Retinal pigment epithelial cell (primary cell): ENCODE measurements around the gene TPM1.
"Not testable (repeated sequence)": the region's sequence is repeated elsewhere in the genome, so short reads cannot be mapped to it uniquely, and the experiment has no call there.

ENCODE experiments used
- DNase-seq: peaks from one replicate; pipeline ENCODE4 v3.0.0-alpha.2; 2010; ENCODE audit warnings: low read depth
- H3K4me3 ChIP-seq: 2 replicates; pipeline ENCODE4 v1.5.1; 2011; ENCODE audit warnings: mild to moderate bottlenecking, low read length, control low read depth, moderate library complexity
- CTCF ChIP-seq: conservative IDR thresholded peaks from 2 replicates; pipeline ENCODE4 v1.5.1; 2011; ENCODE audit warnings: low read depth, low read length, control low read depth, inconsistent platforms

The TPM1 gene

GRCh38 chr15:63041974-63042876, at the start of gene TPM1:
TPM1 (plus strand) TSS chr15:63042747; CDS start chr15:63042830, 83 bp downstream.
- peak; percentile 29 for TF ChIP-seq CTCF
- DNase-seq: peak; percentile 72
- H3K4me3 ChIP-seq: peak within 1 kb of the TSS; percentile 85

GRCh38 chr15:62993066-62993465, 49.5 kb upstream of the TPM1 start:
- no peak overlapping the region for H3K4me3 ChIP-seq
- TF ChIP-seq CTCF: no peak
- DNase-seq: no peak

GRCh38 chr15:62993632-62994031, 48.9 kb upstream of the TPM1 start:
- not testable (repeated sequence) for H3K4me3 ChIP-seq, DNase-seq

- TF ChIP-seq CTCF: no peak
Observed at GRCh38 chr15:62994439-62994838, 48.1 kb upstream of the TPM1 start.

GRCh38 chr15:62994975-62995681, 47.4 kb upstream of the TPM1 start:
- DNase-seq: no peak
- H3K4me3 ChIP-seq: no peak overlapping the region
- no peak for TF ChIP-seq CTCF

More at GRCh38 chr15:62994439-62994838, 48.1 kb upstream of the TPM1 start:
- H3K4me3 ChIP-seq: no peak overlapping the region
- no peak for DNase-seq

GRCh38 chr15:62997441-62997840, 45.1 kb upstream of the TPM1 start:
- no peak for DNase-seq
- no peak overlapping the region for H3K4me3 ChIP-seq
- TF ChIP-seq CTCF: no peak

GRCh38 chr15:62998262-62998890, 44.2 kb upstream of the TPM1 start:
- TF ChIP-seq CTCF: no peak
- DNase-seq: no peak
- no peak overlapping the region for H3K4me3 ChIP-seq
